ENCODE results near the gene CDX2.

CDX2 gene

DNA sequence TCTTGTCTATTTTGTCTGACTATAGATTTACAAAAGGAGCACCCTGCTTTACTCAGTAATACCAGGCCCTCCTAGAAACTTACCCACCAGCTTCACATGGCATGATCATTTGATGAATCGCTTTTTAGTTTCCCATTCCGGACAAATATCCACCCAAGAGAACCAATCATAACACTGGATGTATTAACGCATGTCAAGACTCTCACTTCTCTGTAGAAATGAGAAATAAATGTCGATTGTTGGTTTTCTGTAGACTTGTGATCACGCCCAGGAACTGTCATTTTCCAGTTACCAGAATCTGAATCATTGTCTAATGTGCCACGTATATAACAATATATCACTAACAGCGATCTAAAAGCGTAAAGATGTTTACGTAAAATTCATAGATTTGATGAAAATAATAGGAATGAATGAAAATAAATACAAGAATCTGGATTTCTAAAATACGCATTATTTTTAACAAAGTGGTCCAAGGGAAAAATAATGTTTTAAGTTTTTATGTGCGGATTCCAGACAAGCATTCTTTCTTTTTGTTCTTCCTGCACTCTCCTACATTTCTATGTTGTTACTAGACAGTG lies 14.0 kb downstream of the CDX2 start:
- H3K9me3 ChIP-seq (replicated peaks in 1 of 11): peaks cover 0 to 9% (median under 1%) of the 10 kb centered on the region in 11 experiments; a peak in 2 of 22 replicates
- H3K36me3 ChIP-seq: no peaks in the 10 kb centered on the region
- TF ChIP-seq Cebpa-rat (IDR thresholded peaks at IDR 0.05): no peak
- H3K4me2 ChIP-seq: no peak overlapping the region
- H3K9ac ChIP-seq: no peak overlapping the region
- peaks cover 73 to 96% (median 90%) of the 10 kb centered on the region in 11 experiments for H3K27me3 ChIP-seq
- no peak overlapping the region for H3K27ac ChIP-seq
- no peak overlapping the region for H3K4me3 ChIP-seq
- peaks cover 0 to 20% (median under 1%) of the 10 kb centered on the region in 11 experiments; a peak in 7 of 22 replicates for H4K20me1 ChIP-seq
- H3K4me1 ChIP-seq: peaks cover 13 to 20% (median 19%) of the 10 kb centered on the region in 10 experiments; a peak in 19 of 20 replicates

GRCh38 chr13:27954406-27954851 lies 14.7 kb downstream of the CDX2 start:
- Histone ChIP-seq H3K9ac (peak overlapping the region in 6 of 11 experiments; percentile 3 to 77 (median 70); a peak in 6 of 22 replicates), H3K4me1 (peaks cover 13 to 20% (median 19%) of the 10 kb centered on the region in 10 experiments; a peak in 19 of 20 replicates), H4K20me1 (peaks cover 0 to 19% (median 0%) of the 10 kb centered on the region in 11 experiments; a peak in 3 of 22 replicates), H3K4me3 (peak overlapping the region; percentile 37 to 70 (median 58)), H3K9me3 (replicated peaks in 1 of 11) (peaks cover 0 to 14% (median 3%) of the 10 kb centered on the region in 11 experiments; a peak in 2 of 22 replicates), H3K4me2 (peak overlapping the region; percentile 72 to 96 (median 92)), H3K27me3 (peaks cover 66 to 89% (median 83%) of the 10 kb centered on the region in 11 experiments), H3K36me3 (no peaks in the 10 kb centered on the region), H3K27ac (no peak overlapping the region)
- TF ChIP-seq Cebpa-rat (IDR thresholded peaks at IDR 0.05): no peak

DNA sequence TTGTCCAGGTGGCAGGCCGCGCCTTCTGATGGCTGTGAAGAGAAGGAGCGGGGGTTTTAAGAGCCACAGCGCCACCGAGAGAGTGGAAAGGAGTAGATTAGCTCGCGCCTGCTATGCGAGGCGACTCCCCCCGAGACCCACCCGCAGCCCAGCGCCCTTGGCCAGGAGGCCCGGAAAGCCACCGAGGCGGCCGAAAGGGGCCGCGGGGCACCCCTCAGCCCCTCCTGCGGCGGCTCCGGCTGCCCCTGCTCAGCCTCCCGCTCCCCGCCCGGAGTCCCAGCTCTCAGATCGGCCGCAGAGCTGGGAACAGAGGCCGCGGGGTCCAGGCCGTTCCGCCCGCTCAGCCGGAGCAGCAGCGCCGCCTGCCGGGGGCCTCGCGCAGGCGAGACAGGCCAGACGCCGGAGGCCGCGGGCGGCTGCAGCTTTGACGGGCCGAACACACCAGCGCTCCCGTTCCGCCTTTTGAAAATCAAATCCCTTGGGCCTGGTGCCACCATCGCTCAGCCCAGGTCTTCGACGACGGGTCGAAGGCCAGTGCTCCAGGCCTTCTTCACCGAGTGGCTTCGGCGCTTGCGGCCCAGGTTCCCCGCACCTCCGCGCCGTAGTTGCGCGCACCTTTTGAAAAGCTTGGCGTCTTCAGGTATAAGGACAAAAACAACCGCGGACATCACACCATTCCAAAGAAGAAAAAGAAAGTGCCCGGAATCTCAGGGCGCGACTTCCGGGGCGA lies 15.3 kb downstream of the CDX2 start:
- peaks cover 13 to 20% (median 19%) of the 10 kb centered on the region in 10 experiments; a peak in 19 of 20 replicates for H3K4me1 ChIP-seq
- peak overlapping the region; percentile 37 to 70 (median 58) for H3K4me3 ChIP-seq
- peak overlapping the region; percentile 42 to 77 (median 66); a peak in 19 of 22 replicates for H3K9ac ChIP-seq
- peak overlapping the region; percentile 72 to 96 (median 92) for H3K4me2 ChIP-seq
- H3K27me3 ChIP-seq: peaks cover 60 to 83% (median 77%) of the 10 kb centered on the region in 11 experiments
- H4K20me1 ChIP-seq: peaks cover 0 to 13% (median 0%) of the 10 kb centered on the region in 11 experiments; a peak in 3 of 22 replicates
- peaks cover 0 to 14% (median 3%) of the 10 kb centered on the region in 11 experiments; a peak in 2 of 22 replicates for H3K9me3 ChIP-seq (replicated peaks in 1 of 11)
- H3K36me3 ChIP-seq: no peaks in the 10 kb centered on the region
- H3K27ac ChIP-seq: peak overlapping the region in 6 of 11 experiments; percentile 29 to 71 (median 52); a peak in 10 of 22 replicates
- no peak for TF ChIP-seq Cebpa-rat (IDR thresholded peaks at IDR 0.05)

- Histone ChIP-seq H3K4me3 (peak overlapping the region; percentile 37 to 70 (median 58)), H3K9me3 (replicated peaks in 1 of 11) (peaks cover 0 to 14% (median 3%) of the 10 kb centered on the region in 11 experiments; a peak in 2 of 22 replicates), H3K36me3 (no peaks in the 10 kb centered on the region), H3K4me1 (peaks cover 13 to 20% (median 19%) of the 10 kb centered on the region in 10 experiments; a peak in 19 of 20 replicates), H3K4me2 (peak overlapping the region; percentile 72 to 96 (median 92)), H3K27ac (peak overlapping the region in 6 of 11 experiments; percentile 29 to 71 (median 52); a peak in 10 of 22 replicates), H3K27me3 (peaks cover 53 to 76% (median 70%) of the 10 kb centered on the region in 11 experiments), H3K9ac (peak overlapping the region in 10 of 11 experiments; percentile 45 to 77 (median 66); a peak in 17 of 22 replicates), H4K20me1 (peaks cover 0 to 12% (median 0%) of the 10 kb centered on the region in 11 experiments; a peak in 3 of 22 replicates)
- no peak for TF ChIP-seq Cebpa-rat (IDR thresholded peaks at IDR 0.05)
Measured at GRCh38 chr13:27952876-27953675, 16.0 kb downstream of the CDX2 start.

GRCh38 chr13:27942972-27943371 lies 26.1 kb downstream of the CDX2 start:
- Histone ChIP-seq H3K27me3 (no peaks in the 10 kb centered on the region), H3K4me3 (no peak overlapping the region), H3K9me3 (replicated peaks in 1 of 11) (peaks cover 20 to 30% (median 24%) of the 10 kb centered on the region in 11 experiments), H3K27ac (no peak overlapping the region), H3K4me2 (no peak overlapping the region), H3K9ac (no peak overlapping the region), H3K36me3 (no peaks in the 10 kb centered on the region), H3K4me1 (no peaks in the 10 kb centered on the region), H4K20me1 (no peaks in the 10 kb centered on the region)
- no peak for TF ChIP-seq Cebpa-rat (IDR thresholded peaks at IDR 0.05)

- Histone ChIP-seq H3K36me3 (no peaks in the 10 kb centered on the region), H4K20me1 (peaks cover 0 to 7% (median 1%) of the 10 kb centered on the region in 11 experiments; a peak in 6 of 22 replicates), H3K4me1 (no peaks in the 10 kb centered on the region), H3K4me2 (no peak overlapping the region), H3K27me3 (peaks cover 22 to 31% (median 27%) of the 10 kb centered on the region in 11 experiments), H3K27ac (no peak overlapping the region), H3K9me3 (replicated peaks in 1 of 11) (peaks cover 3 to 10% (median 8%) of the 10 kb centered on the region in 11 experiments), H3K4me3 (no peak overlapping the region), H3K9ac (no peak overlapping the region)
- no peak for TF ChIP-seq Cebpa-rat (IDR thresholded peaks at IDR 0.05)
Measured at GRCh38 chr13:27933580-27934328, 35.4 kb downstream of the CDX2 start.

GRCh38 chr13:27933118-27933517 lies 36.0 kb downstream of the CDX2 start:
- Histone ChIP-seq H3K4me3 (no peak overlapping the region), H3K9ac (no peak overlapping the region), H3K36me3 (no peaks in the 10 kb centered on the region), H3K27me3 (peaks cover 28 to 38% (median 34%) of the 10 kb centered on the region in 11 experiments), H3K27ac (no peak overlapping the region), H3K9me3 (replicated peaks in 1 of 11) (peaks cover 9 to 16% (median 14%) of the 10 kb centered on the region in 11 experiments), H4K20me1 (peaks cover 0 to 13% (median 4%) of the 10 kb centered on the region in 11 experiments; a peak in 7 of 22 replicates), H3K4me2 (no peak overlapping the region), H3K4me1 (no peaks in the 10 kb centered on the region)
- TF ChIP-seq Cebpa-rat (IDR thresholded peaks at IDR 0.05): no peak

DNA sequence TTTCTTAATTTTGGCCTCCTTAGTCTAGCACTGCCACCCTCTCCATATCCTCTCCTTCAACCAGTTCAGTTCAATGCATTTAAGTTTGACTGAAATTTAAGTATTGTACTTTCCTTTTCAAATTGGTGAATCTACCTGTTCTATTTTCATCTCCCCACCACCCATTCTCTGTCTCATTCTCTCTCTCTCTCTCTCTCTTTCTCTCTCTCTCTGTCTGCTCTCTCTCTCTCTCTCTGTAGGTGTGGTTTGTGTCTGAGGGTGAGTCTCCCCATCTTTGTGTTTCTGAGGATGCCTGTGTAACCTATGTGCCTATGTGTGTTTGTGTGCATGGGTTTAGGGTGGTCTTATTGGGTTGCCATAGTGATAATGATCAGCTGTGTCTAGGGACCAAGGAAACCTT lies 39.2 kb downstream of the CDX2 start:
- H3K36me3 ChIP-seq: no peaks in the 10 kb centered on the region
- peaks cover 61 to 70% (median 66%) of the 10 kb centered on the region in 11 experiments for H3K27me3 ChIP-seq
- no peak overlapping the region for H3K4me2 ChIP-seq
- H3K4me3 ChIP-seq: no peak overlapping the region
- H3K9ac ChIP-seq: no peak overlapping the region
- no peak overlapping the region for H3K27ac ChIP-seq
- peaks cover 0 to 27% (median 13%) of the 10 kb centered on the region in 11 experiments; a peak in 11 of 22 replicates for H4K20me1 ChIP-seq
- H3K4me1 ChIP-seq: no peaks in the 10 kb centered on the region
- TF ChIP-seq Cebpa-rat (IDR thresholded peaks at IDR 0.05): no peak
- peaks cover 34 to 48% (median 46%) of the 10 kb centered on the region in 11 experiments for H3K9me3 ChIP-seq (replicated peaks in 1 of 11)

All from BLaER1 treated with 17β-estradiol and CSF1 and Interleukin-3, amounts not matched to agents 10 nM and 100 nM (cell line).